GM12878 (cell line): ENCODE data around the gene MRM1.

Experiments used
- POLR2A ChIP-seq: IDR thresholded peaks from 2 replicates; pipeline ENCODE4 v1.6.1; 2011; ENCODE audit warnings: low read depth, mild to moderate bottlenecking, low read length
- POU2F2 ChIP-seq: IDR thresholded peaks from 3 replicates; pipeline ENCODE4 v1.6.1; 2011; ENCODE audit warnings: low read depth, mild to moderate bottlenecking, low read length, borderline replicate concordance
- RAD21 ChIP-seq: IDR thresholded peaks from 2 replicates; pipeline ENCODE4 v1.6.1; 2011; ENCODE audit warnings: mild to moderate bottlenecking, low read depth, low read length, moderate library complexity; ENCODE audit not compliant: insufficient read depth
- ZZZ3 ChIP-seq: IDR thresholded peaks from 2 replicates; pipeline ENCODE4 v1.6.1; 2011; ENCODE audit warnings: low read depth; ENCODE audit not compliant: control insufficient read depth, insufficient read length

- TF ChIP-seq ZZZ3 (no peak), POU2F2 (no peak), RAD21 (no peak), POLR2A (no peak)
These were observed 27.2 kb downstream of the MRM1 start for GRCh38 chr17:36628576-36628975.
